22Rv1 (cell line): ENCODE data around the gene IGF2BP2.

ENCODE experiments used
- ZFX ChIP-seq: fragments of 450-650 bp; IDR thresholded peaks from 2 replicates; pipeline ENCODE4 v1.6.1; 2017; ENCODE audit warnings: antibody characterized with exemption, borderline replicate concordance
- TF ChIP-seq, protein P1 (sequence below): fragments of 450-650 bp; IDR thresholded peaks from 2 replicates; pipeline ENCODE4 v1.5.1; 2017; ENCODE audit warnings: mild to moderate bottlenecking

DNA sequence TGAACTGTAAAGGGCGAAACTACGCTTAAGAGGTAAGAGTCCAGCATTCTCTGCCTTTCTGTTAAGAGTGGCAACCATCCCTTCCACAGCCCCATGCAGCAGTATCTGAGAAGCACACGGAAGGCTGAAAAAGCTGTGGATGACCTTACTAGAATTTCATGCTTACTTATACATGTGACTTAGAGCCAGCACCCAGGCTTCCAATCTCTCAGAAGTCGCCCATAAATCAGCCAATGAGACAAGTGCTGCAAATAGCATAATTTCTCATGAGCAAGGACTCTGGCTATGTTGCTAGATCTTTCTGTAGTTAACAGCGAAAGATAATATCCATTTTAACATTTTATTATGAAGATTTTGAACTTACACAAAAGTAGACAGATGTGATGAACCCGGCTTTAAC lies 65.3 kb downstream of the IGF2BP2 start:
- TF ChIP-seq, protein P1, sequence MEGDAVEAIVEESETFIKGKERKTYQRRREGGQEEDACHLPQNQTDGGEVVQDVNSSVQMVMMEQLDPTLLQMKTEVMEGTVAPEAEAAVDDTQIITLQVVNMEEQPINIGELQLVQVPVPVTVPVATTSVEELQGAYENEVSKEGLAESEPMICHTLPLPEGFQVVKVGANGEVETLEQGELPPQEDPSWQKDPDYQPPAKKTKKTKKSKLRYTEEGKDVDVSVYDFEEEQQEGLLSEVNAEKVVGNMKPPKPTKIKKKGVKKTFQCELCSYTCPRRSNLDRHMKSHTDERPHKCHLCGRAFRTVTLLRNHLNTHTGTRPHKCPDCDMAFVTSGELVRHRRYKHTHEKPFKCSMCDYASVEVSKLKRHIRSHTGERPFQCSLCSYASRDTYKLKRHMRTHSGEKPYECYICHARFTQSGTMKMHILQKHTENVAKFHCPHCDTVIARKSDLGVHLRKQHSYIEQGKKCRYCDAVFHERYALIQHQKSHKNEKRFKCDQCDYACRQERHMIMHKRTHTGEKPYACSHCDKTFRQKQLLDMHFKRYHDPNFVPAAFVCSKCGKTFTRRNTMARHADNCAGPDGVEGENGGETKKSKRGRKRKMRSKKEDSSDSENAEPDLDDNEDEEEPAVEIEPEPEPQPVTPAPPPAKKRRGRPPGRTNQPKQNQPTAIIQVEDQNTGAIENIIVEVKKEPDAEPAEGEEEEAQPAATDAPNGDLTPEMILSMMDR: no peak
- no peak for TF ChIP-seq ZFX
